Activated CD4-positive, alpha-beta T cell treated with anti-CD3 and anti-CD28 coated beads, Interleukin-2, amount 10 ng/mL, durations not matched to agents 24 days and 14 days (primary cell): ENCODE results near the gene ITGB1. TPM values are rescaled to one million over a fixed set of nuclear protein-coding genes. Genes with fewer than 3 reads are reported as not detected.

Experiments
- DNase-seq: peaks from one replicate; pipeline ENCODE4 v3.0.0; 2022
- H3K27ac Mint-ChIP-seq: one replicate; pipeline ENCODE4 v1.8.0; 2022; ENCODE audit warnings: mild to moderate bottlenecking, mixed read lengths
- H3K27me3 Mint-ChIP-seq: one replicate; pipeline ENCODE4 v1.8.0; 2022; ENCODE audit warnings: mixed read lengths
- H3K36me3 Mint-ChIP-seq: one replicate; pipeline ENCODE4 v1.8.0; 2022; ENCODE audit warnings: low read depth, mild to moderate bottlenecking, mixed read lengths
- H3K4me1 Mint-ChIP-seq: one replicate; pipeline ENCODE4 v1.8.0; 2021; ENCODE audit warnings: mixed read lengths
- H3K4me3 Mint-ChIP-seq: one replicate; pipeline ENCODE4 v1.8.0; 2022; ENCODE audit warnings: mild to moderate bottlenecking, moderate library complexity, mixed read lengths
- H3K9me3 Mint-ChIP-seq: one replicate; pipeline ENCODE4 v1.8.0; 2021; ENCODE audit warnings: mixed read lengths
- intact Hi-C: fragments of 100-400 bp; cut with micrococcal nuclease; formaldehyde crosslinking; loops from one replicate; pipeline ENCODE4 v1.15.1; 2023
- total RNA-seq: library from RNA; stranded (reverse); gene quantifications from 2 replicates; pipeline ENCODE4 v1.2.3, GENCODE V29; 2022

ITGB1 gene
- total RNA-seq, 1 donor from 2014 or later: 50.5 TPM

GRCh38 chr10:32955790-32956189, 2.2 kb downstream of the ITGB1 start:
- Mint-ChIP-seq H3K27ac (no peak overlapping the region), H3K4me3 (no peak overlapping the region), H3K27me3 (peaks cover 6% of the 10 kb centered on the region), H3K36me3 (no peaks in the 10 kb centered on the region), H3K9me3 (peaks cover 6% of the 10 kb centered on the region), H3K4me1 (peaks cover 35% of the 10 kb centered on the region)
- no peak for DNase-seq
- intact Hi-C loops: loop anchor here (5.0 to 10.0 kb wide), 4 partner anchors 162 to 1327 kb away; partner anchors contain the start of gene CCDC7

GRCh38 chr10:32955299-32955772, 2.7 kb downstream of the ITGB1 start:
- H3K4me3 Mint-ChIP-seq: no peak overlapping the region
- H3K27me3 Mint-ChIP-seq: peaks cover 6% of the 10 kb centered on the region
- no peak for DNase-seq
- no peak overlapping the region for H3K27ac Mint-ChIP-seq
- peaks cover 5% of the 10 kb centered on the region for H3K9me3 Mint-ChIP-seq
- intact Hi-C loops: loop anchor here (5.0 to 10.0 kb wide), 4 partner anchors 162 to 1327 kb away; partner anchors contain the start of gene CCDC7
- peaks cover 39% of the 10 kb centered on the region for H3K4me1 Mint-ChIP-seq
- no peaks in the 10 kb centered on the region for H3K36me3 Mint-ChIP-seq

GRCh38 chr10:32954545-32955298, 3.3 kb downstream of the ITGB1 start:
- intact Hi-C loops: loop anchor here (5.0 to 10.0 kb wide), 4 partner anchors 163 to 1328 kb away; partner anchors contain the start of gene CCDC7
- H3K27ac Mint-ChIP-seq: no peak overlapping the region
- DNase-seq: no peak
- no peak overlapping the region for H3K4me3 Mint-ChIP-seq
- no peaks in the 10 kb centered on the region for H3K9me3 Mint-ChIP-seq
- H3K36me3 Mint-ChIP-seq: no peaks in the 10 kb centered on the region
- peaks cover under 1% of the 10 kb centered on the region for H3K27me3 Mint-ChIP-seq
- peaks cover 37% of the 10 kb centered on the region for H3K4me1 Mint-ChIP-seq

GRCh38 chr10:32954080-32954479, 4.0 kb downstream of the ITGB1 start:
- H3K27ac Mint-ChIP-seq: no peak overlapping the region
- H3K9me3 Mint-ChIP-seq: no peaks in the 10 kb centered on the region
- intact Hi-C loops: loop anchor here (10.0 kb wide), 1 partner anchor 411 kb away; no protein-coding TSS in a partner anchor
- H3K27me3 Mint-ChIP-seq: no peaks in the 10 kb centered on the region
- no peak overlapping the region for H3K4me3 Mint-ChIP-seq
- peaks cover 2% of the 10 kb centered on the region for H3K36me3 Mint-ChIP-seq
- H3K4me1 Mint-ChIP-seq: peaks cover 35% of the 10 kb centered on the region
- no peak for DNase-seq

- no peak overlapping the region for H3K4me3 Mint-ChIP-seq
- H3K9me3 Mint-ChIP-seq: no peaks in the 10 kb centered on the region
- peaks cover 3% of the 10 kb centered on the region for H3K36me3 Mint-ChIP-seq
- no peak for DNase-seq
- H3K27ac Mint-ChIP-seq: no peak overlapping the region
- no peaks in the 10 kb centered on the region for H3K27me3 Mint-ChIP-seq
- intact Hi-C loops: loop anchor here (10.0 kb wide), 1 partner anchor 411 kb away; no protein-coding TSS in a partner anchor
- peaks cover 29% of the 10 kb centered on the region for H3K4me1 Mint-ChIP-seq
Measured at GRCh38 chr10:32953277-32953927, 4.6 kb downstream of the ITGB1 start.

- intact Hi-C loops: loop anchor here (10.0 kb wide), 1 partner anchor 412 kb away; no protein-coding TSS in a partner anchor
- no peaks in the 10 kb centered on the region for H3K9me3 Mint-ChIP-seq
- no peak overlapping the region for H3K4me3 Mint-ChIP-seq
- H3K27me3 Mint-ChIP-seq: no peaks in the 10 kb centered on the region
- H3K4me1 Mint-ChIP-seq: peaks cover 32% of the 10 kb centered on the region
- H3K27ac Mint-ChIP-seq: no peak overlapping the region
- peaks cover 3% of the 10 kb centered on the region for H3K36me3 Mint-ChIP-seq
- no peak for DNase-seq
Measured at GRCh38 chr10:32952541-32953276, 5.3 kb downstream of the ITGB1 start.

GRCh38 chr10:32952094-32952493, 5.9 kb downstream of the ITGB1 start:
- Mint-ChIP-seq H3K27me3 (no peaks in the 10 kb centered on the region), H3K9me3 (no peaks in the 10 kb centered on the region), H3K36me3 (peaks cover 3% of the 10 kb centered on the region), H3K4me1 (peaks cover 32% of the 10 kb centered on the region), H3K27ac (no peak overlapping the region), H3K4me3 (no peak overlapping the region)
- no peak for DNase-seq
- intact Hi-C loops: loop anchor here (10.0 kb wide), 1 partner anchor 413 kb away; no protein-coding TSS in a partner anchor

- H3K27ac Mint-ChIP-seq: no peak overlapping the region
- intact Hi-C loops: loop anchor here (10.0 kb wide), 1 partner anchor 414 kb away; no protein-coding TSS in a partner anchor
- H3K27me3 Mint-ChIP-seq: no peaks in the 10 kb centered on the region
- no peak for DNase-seq
- peaks cover 3% of the 10 kb centered on the region for H3K36me3 Mint-ChIP-seq
- H3K4me3 Mint-ChIP-seq: no peak overlapping the region
- peaks cover 30% of the 10 kb centered on the region for H3K4me1 Mint-ChIP-seq
- no peaks in the 10 kb centered on the region for H3K9me3 Mint-ChIP-seq
Measured at GRCh38 chr10:32951111-32951510, 6.9 kb downstream of the ITGB1 start.

- Mint-ChIP-seq H3K27me3 (no peaks in the 10 kb centered on the region), H3K4me3 (no peak overlapping the region), H3K9me3 (no peaks in the 10 kb centered on the region)
Measured at GRCh38 chr10:32950591-32951108, 7.4 kb downstream of the ITGB1 start.

GRCh38 chr10:32949221-32949678, 8.8 kb downstream of the ITGB1 start:
- H3K9me3 Mint-ChIP-seq: no peaks in the 10 kb centered on the region
- no peaks in the 10 kb centered on the region for H3K27me3 Mint-ChIP-seq
- H3K4me1 Mint-ChIP-seq: peaks cover 20% of the 10 kb centered on the region
- peaks cover 3% of the 10 kb centered on the region for H3K36me3 Mint-ChIP-seq
- no peak overlapping the region for H3K27ac Mint-ChIP-seq
- no peak for DNase-seq
- intact Hi-C loops: no loop called here
- no peak overlapping the region for H3K4me3 Mint-ChIP-seq

More at GRCh38 chr10:32950591-32951108, 7.4 kb downstream of the ITGB1 start:
- no peak for DNase-seq
- peaks cover 30% of the 10 kb centered on the region for H3K4me1 Mint-ChIP-seq
- H3K36me3 Mint-ChIP-seq: peaks cover 3% of the 10 kb centered on the region
- intact Hi-C loops: loop anchor here (10.0 kb wide), 1 partner anchor 414 kb away; no protein-coding TSS in a partner anchor
- H3K27ac Mint-ChIP-seq: no peak overlapping the region

- DNase-seq: no peak
- no peaks in the 10 kb centered on the region for H3K27me3 Mint-ChIP-seq
- H3K4me1 Mint-ChIP-seq: peaks cover 14% of the 10 kb centered on the region
- peaks cover 3% of the 10 kb centered on the region for H3K36me3 Mint-ChIP-seq
- intact Hi-C loops: no loop called here
- H3K27ac Mint-ChIP-seq: no peak overlapping the region
- H3K4me3 Mint-ChIP-seq: no peak overlapping the region
- no peaks in the 10 kb centered on the region for H3K9me3 Mint-ChIP-seq
Measured at GRCh38 chr10:32948451-32948850, 9.6 kb downstream of the ITGB1 start.

- Mint-ChIP-seq H3K4me3 (no peak overlapping the region), H3K9me3 (no peaks in the 10 kb centered on the region), H3K27ac (no peak overlapping the region), H3K36me3 (peaks cover 3% of the 10 kb centered on the region), H3K27me3 (no peaks in the 10 kb centered on the region), H3K4me1 (peaks cover 14% of the 10 kb centered on the region)
- DNase-seq: no peak
- intact Hi-C loops: no loop called here
Measured at GRCh38 chr10:32947586-32947985, 10.4 kb downstream of the ITGB1 start.

GRCh38 chr10:32946108-32946507, 11.9 kb downstream of the ITGB1 start:
- DNase-seq: no peak
- no peak overlapping the region for H3K27ac Mint-ChIP-seq
- H3K4me1 Mint-ChIP-seq: peaks cover 14% of the 10 kb centered on the region
- no peaks in the 10 kb centered on the region for H3K9me3 Mint-ChIP-seq
- intact Hi-C loops: no loop called here
- peaks cover 3% of the 10 kb centered on the region for H3K36me3 Mint-ChIP-seq
- no peaks in the 10 kb centered on the region for H3K27me3 Mint-ChIP-seq
- no peak overlapping the region for H3K4me3 Mint-ChIP-seq
